HUES64 (cell line): ENCODE results near the gene TMEM185A.
"Not testable (repeated sequence)": the region's sequence is repeated elsewhere in the genome, so short reads cannot be mapped to it uniquely, and the experiment has no call there.

Experiments used
- H3K27ac ChIP-seq: 2 replicates; pipeline ENCODE4 v1.7.0; 2013; ENCODE audit warnings: low read depth, low read length, inconsistent platforms
- H3K27me3 ChIP-seq: 2 replicates; pipeline ENCODE4 v1.6.1; 2013; ENCODE audit warnings: mild to moderate bottlenecking, low read length; ENCODE audit not compliant: insufficient read depth
- H3K36me3 ChIP-seq: 2 replicates; pipeline ENCODE4 v1.6.1; 2013; ENCODE audit warnings: mild to moderate bottlenecking, low read length; ENCODE audit not compliant: insufficient read depth
- H3K4me1 ChIP-seq: 2 replicates; pipeline ENCODE4 v1.6.1; 2013; ENCODE audit warnings: mild to moderate bottlenecking, low read length, moderate library complexity; ENCODE audit not compliant: insufficient read depth
- H3K4me3 ChIP-seq: 2 replicates; pipeline ENCODE4 v1.5.1; 2013; ENCODE audit warnings: mild to moderate bottlenecking, low read length, moderate library complexity
- H3K9ac ChIP-seq: 2 replicates; pipeline ENCODE4 v1.6.1; 2013; ENCODE audit warnings: mild to moderate bottlenecking, low read depth, low read length
- H3K9me3 ChIP-seq: 2 replicates; pipeline ENCODE4 v1.6.1; 2013; ENCODE audit warnings: low read depth, low read length; ENCODE audit not compliant: insufficient read depth
- WGBS: fragments of 150-250, 120-280 bp; methylation state at CpG from one replicate; pipeline ENCODE4 v1.1.7; 2013; ENCODE audit warnings: missing lambda C conversion rate; 5-methylcytosine and 5-hydroxymethylcytosine counted together

Gene TMEM185A

GRCh38 chrX:149618871-149619270 lies 12.7 kb downstream of the TMEM185A start:
- no peaks in the 10 kb centered on the region for H3K4me1 ChIP-seq
- no CpG with 5 or more reads among the region's 3 CpGs for WGBS
- H3K27me3 ChIP-seq, result no peaks in the 10 kb centered on the region
- H3K4me3 ChIP-seq, result no peak overlapping the region
- H3K9me3 ChIP-seq, result no peaks in the 10 kb centered on the region
- no peak overlapping the region for H3K27ac ChIP-seq
- no peak overlapping the region for H3K9ac ChIP-seq
- H3K36me3 ChIP-seq, result no peaks in the 10 kb centered on the region

DNA sequence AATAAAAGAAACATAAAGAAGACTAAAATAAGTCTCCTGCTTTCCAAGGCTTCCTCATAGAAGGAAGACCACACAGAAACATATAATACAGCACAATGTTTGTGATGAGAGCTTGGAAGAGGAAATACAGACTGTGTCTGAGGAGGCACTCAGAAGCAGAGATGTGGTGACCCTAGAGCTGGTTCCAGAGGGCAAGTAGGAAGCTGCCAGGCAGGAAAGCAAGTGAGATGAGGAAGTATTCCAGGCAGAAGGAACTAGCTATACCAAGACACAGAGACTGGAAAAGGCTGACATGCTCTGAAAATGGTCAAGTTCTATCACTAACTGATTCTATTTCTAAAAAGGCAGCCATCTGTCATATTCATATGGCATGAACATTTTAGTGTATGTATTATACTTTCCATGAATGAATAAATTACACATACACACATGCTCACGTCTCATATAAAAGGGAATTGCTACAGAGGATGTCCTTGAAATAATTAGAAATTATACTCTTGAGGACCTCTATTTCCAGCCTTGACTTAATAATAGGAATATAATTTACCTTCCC lies 19.9 kb downstream of the TMEM185A start:
- H3K4me3 ChIP-seq, result no peak overlapping the region
- H3K27me3 ChIP-seq, result no peaks in the 10 kb centered on the region
- no peak overlapping the region for H3K27ac ChIP-seq
- WGBS, result no CpG with 5 or more reads among the region's 1 CpG
- H3K36me3 ChIP-seq, result peaks cover 7% of the 10 kb centered on the region; the same call in 1 of the 2 replicates
- no peaks in the 10 kb centered on the region for H3K4me1 ChIP-seq
- H3K9ac ChIP-seq, result no peak overlapping the region
- no peaks in the 10 kb centered on the region for H3K9me3 ChIP-seq

DNA sequence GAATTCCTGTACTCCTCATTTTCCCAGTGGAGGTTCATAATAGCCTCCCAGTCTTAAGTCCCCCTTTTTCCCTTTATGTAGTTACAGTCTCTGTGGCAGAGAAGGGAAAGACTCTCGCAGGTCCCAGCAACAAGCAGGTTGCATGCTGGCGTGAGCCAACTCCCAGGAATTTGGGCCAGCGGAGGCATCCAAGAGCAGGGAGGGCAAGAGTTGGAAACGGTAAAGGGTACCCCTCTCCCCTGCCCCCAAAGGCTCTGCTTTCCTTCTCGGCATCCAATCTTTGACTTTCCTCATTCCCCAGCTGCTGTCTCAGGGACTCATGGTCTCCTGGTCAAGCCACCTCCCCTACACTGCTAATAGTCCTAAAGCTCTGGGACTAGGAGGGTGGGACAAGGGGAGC lies 21.1 kb downstream of the TMEM185A start:
- Histone ChIP-seq H3K9me3 (no peaks in the 10 kb centered on the region), H3K4me1 (no peaks in the 10 kb centered on the region), H3K27me3 (no peaks in the 10 kb centered on the region), H3K4me3 (no peak overlapping the region), H3K36me3 (peaks cover 14% of the 10 kb centered on the region), H3K9ac (no peak overlapping the region), H3K27ac (no peak overlapping the region)
- WGBS, result 75% methylated on average over 5 of the region's 5 CpGs

DNA sequence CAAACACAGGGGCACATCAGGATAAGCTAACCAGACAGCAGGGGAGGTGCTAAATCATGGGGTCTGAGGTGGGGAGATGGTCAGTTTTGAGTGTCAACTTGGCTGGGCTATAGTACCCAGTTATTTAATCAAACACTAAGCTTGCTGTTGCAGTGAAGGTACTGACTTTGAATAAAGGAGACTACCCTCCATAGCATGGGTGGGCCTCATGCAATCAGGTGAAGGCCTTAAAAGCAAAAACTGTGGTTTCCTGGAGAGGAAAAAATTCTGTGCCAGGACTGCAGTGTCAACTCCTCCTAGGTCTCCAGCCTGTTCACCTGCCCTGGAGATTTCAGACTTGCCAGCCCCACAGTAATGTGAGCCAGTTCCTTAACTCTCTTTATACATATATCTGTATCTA lies 23.9 kb downstream of the TMEM185A start:
- Histone ChIP-seq H3K9me3 (no peaks in the 10 kb centered on the region), H3K4me1 (no peaks in the 10 kb centered on the region), H3K4me3 (no peak overlapping the region), H3K36me3 (peaks cover 14% of the 10 kb centered on the region), H3K27ac (no peak overlapping the region), H3K9ac (no peak overlapping the region), H3K27me3 (no peaks in the 10 kb centered on the region)

DNA sequence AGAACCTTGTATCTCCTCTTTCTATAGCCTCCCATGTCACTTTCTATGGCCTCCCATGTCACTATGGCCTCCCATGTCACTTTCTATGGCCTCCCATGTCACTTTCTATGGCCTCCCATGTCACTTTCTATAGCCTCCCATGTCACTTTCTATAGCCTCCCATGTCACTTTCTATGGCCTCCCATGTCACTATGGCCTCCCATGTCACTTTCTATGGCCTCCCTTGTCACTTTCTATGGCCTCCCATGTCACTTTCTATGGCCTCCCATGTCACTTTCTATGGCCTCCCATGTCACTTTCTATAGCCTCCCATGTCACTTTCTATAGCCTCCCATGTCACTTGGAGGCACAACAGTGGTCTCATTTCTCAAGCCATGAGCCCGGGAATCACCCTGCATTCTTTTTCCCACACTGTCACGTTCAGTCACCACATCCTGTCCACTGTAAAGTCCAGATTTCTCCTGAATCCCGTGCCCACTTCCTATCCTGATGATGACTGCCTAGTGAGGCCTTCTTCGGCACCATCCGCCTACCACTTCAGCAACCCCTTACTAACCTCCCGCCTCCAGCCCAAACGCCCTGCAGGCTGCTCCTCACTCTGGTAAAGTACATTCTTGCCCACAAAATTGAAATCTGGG lies 26.2 kb downstream of the TMEM185A start:
- not testable (repeated sequence) for H3K9ac ChIP-seq, H3K4me3 ChIP-seq, H3K9me3 ChIP-seq, H3K27ac ChIP-seq, H3K27me3 ChIP-seq, H3K4me1 ChIP-seq
- H3K36me3 ChIP-seq, result peaks cover 14% of the 10 kb centered on the region
- whole genome bisulfite sequencing, result 93% methylated on average over 7 of the region's 7 CpGs

DNA sequence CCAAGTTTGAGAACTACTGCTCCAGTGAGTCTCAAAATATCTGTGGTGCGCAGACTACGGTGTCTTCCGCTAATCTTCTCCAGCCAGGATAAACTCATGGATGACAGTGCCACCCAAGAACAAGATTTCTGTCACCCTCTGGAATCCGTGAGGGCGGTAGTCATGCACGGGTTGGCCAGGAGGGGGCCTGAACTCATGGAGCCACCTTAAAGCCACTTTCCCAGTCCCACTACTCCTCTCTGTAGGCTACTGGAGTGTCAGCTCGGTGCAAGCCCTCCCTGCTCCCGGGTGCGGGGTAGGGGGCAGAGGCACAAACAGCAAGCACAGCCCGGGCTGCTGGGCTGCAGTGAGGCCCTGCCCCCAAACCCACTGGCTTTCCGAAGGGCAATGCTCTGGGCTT lies 33.0 kb downstream of the TMEM185A start:
- H3K4me3 ChIP-seq, H3K4me1 ChIP-seq, H3K36me3 ChIP-seq, H3K9ac ChIP-seq, H3K27ac ChIP-seq, H3K27me3 ChIP-seq, H3K9me3 ChIP-seq: not testable (repeated sequence)
- 37% methylated on average over 3 of the region's 11 CpGs for WGBS

DNA sequence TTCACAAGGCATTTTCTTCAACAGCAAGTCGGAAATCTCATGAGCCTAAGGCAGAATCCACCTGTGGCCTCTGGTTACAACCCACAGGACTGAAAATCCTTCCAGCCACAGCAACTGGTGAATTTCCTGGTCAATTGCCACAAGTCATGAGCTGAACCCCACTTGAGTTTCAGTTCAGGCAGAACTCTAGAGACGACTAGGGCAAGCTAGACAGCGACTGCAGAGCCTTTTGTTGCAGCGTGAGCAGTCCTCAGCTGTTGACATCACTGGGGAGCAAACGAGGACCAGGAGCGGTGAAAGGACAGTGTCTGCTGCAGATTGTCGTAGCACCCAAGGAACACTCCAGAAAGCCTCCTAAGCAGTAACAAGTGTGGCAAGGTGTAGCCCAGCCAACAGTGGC lies 35.6 kb downstream of the TMEM185A start:
- H3K4me3 ChIP-seq, H3K27me3 ChIP-seq, H3K9me3 ChIP-seq, H3K36me3 ChIP-seq, H3K4me1 ChIP-seq, H3K9ac ChIP-seq, H3K27ac ChIP-seq: not testable (repeated sequence)
- no CpG with 5 or more reads among the region's 7 CpGs for WGBS

DNA sequence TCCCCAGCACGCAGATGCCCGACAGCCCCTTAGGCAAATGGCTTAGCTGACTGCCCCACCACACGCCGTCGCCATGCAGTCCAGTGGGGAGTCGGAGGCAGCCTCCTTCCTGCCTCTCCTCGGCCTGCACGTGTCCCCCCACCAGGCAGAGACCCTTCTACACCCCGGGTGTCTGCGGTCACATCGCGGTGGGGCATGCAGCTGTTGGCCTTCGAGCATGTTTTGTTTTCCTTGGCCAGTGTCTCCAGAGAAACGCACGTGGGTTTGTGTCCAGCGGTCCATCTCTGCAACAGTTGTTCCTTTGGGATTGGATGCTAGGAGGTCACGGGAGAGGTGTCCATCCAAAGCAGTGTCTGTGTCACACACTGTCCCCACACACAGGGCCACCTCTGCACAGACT lies 36.4 kb downstream of the TMEM185A start, which contains the start of gene HSFX2:
Gene HSFX2, minus strand, starts transcription at position 101 of the 400 bp plus-strand sequence. CDS start 614 bp downstream, outside the sequence.
- H3K27ac ChIP-seq, H3K4me1 ChIP-seq, H3K36me3 ChIP-seq, H3K9ac ChIP-seq, H3K27me3 ChIP-seq, H3K9me3 ChIP-seq, H3K4me3 ChIP-seq: not testable (repeated sequence)
- no CpG with 5 or more reads among the region's 17 CpGs for WGBS

DNA sequence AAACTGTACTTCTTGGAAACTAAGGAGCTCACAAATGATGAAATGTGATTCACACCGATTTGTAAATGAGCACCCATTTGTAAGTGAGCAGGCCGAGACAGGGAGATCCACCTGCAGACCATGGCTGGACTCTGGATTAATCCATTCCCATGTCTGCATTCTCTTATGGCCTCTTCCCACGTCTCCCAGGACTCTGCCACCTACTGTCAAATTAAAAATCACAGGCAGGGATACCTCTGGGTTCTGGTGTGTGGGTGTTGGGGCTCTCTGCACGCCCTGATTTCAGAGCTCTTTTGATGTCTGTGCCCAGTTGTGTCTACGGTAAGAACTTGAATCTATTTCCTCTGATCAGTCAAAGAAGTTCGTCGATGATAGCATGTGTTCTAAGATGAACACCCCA lies 40.6 kb downstream of the TMEM185A start:
- WGBS, result no CpG with 5 or more reads among the region's 7 CpGs
- not testable (repeated sequence) for H3K9ac ChIP-seq, H3K9me3 ChIP-seq, H3K27me3 ChIP-seq, H3K27ac ChIP-seq, H3K36me3 ChIP-seq, H3K4me1 ChIP-seq, H3K4me3 ChIP-seq

DNA sequence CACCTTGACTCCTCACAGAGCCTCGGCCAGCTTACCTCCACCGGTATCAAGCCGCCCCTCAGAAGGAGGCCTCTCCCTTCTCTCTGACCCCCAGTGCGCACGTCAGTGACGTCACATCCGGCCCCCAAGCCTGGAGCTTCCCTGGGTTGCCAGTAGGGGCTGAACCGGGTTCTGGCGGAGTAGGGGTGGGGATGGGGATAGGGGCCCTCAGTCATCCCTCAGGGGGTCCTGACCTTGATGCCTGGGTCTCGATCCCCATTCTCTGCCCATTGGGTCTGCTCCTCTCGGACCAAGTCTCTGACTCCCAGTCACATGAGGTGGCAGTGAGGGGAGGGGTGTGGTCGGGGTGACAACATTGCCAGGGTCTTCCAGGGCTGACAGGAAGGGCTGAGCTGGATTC lies 44.2 kb downstream of the TMEM185A start, which contains the start of gene MAGEA9B:
Gene MAGEA9B, minus strand, starts transcription at position 101 of the 400 bp plus-strand sequence. CDS start 4,280 bp downstream, outside the sequence.
- not testable (repeated sequence) for H3K4me3 ChIP-seq, H3K36me3 ChIP-seq, H3K27ac ChIP-seq, H3K4me1 ChIP-seq, H3K9me3 ChIP-seq, H3K27me3 ChIP-seq, H3K9ac ChIP-seq
- no CpG with 5 or more reads among the region's 12 CpGs for WGBS

- H3K9ac ChIP-seq, result not testable (repeated sequence)
Measured at GRCh38 chrX:149585631-149586030, 46.0 kb downstream of the TMEM185A start.

GRCh38 chrX:149573456-149573855 lies 58.1 kb downstream of the TMEM185A start:
- H3K9me3 ChIP-seq, H3K4me1 ChIP-seq, H3K27ac ChIP-seq, H3K36me3 ChIP-seq, H3K9ac ChIP-seq, H3K4me3 ChIP-seq, H3K27me3 ChIP-seq: not testable (repeated sequence)
- no CpG with 5 or more reads among the region's 1 CpG for WGBS

More at GRCh38 chrX:149585631-149586030, 46.0 kb downstream of the TMEM185A start:
- H3K27ac ChIP-seq, H3K36me3 ChIP-seq, H3K4me1 ChIP-seq, H3K9me3 ChIP-seq, H3K27me3 ChIP-seq, H3K4me3 ChIP-seq: not testable (repeated sequence)
- 100% methylated on average over 3 of the region's 17 CpGs for WGBS
